ENCODE results near the gene ATP12A.

ATP12A gene

GRCh38 chr13:24700539-24700938 lies 20.3 kb downstream of the ATP12A start:
- no peak overlapping the region for H3K27ac ChIP-seq
- no peaks in the 10 kb centered on the region for H3K36me3 ChIP-seq (ENCODE audit: insufficient read depth, low read length)
- H3K4me3 ChIP-seq = no peak overlapping the region
- no peaks in the 10 kb centered on the region for H3K9me3 ChIP-seq (ENCODE audit: low read depth, low read length)
- H3K9ac ChIP-seq (ENCODE audit: insufficient read length) = no peak overlapping the region
- no peak for DNase-seq (ENCODE audit: low read depth, low spot score)
- no peak for TF ChIP-seq EZH2 (IDR thresholded peaks at IDR 0.05)
- no peak for TF ChIP-seq FOXP2 (optimal IDR thresholded peaks at IDR 0.05; ENCODE audit: control extremely low read depth, extremely low read length, insufficient read depth)
- TF ChIP-seq POLR2AphosphoS5 (IDR thresholded peaks at IDR 0.05; ENCODE audit: borderline replicate concordance, low read depth, low read length) = no peak

GRCh38 chr13:24706886-24707585 lies 26.8 kb downstream of the ATP12A start:
- DNase-seq (ENCODE audit: low read depth, low spot score) = no peak
- TF ChIP-seq POLR2AphosphoS5 (IDR thresholded peaks at IDR 0.05; ENCODE audit: borderline replicate concordance, low read depth, low read length) = no peak
- TF ChIP-seq EZH2 (IDR thresholded peaks at IDR 0.05) = no peak
- TF ChIP-seq FOXP2 (optimal IDR thresholded peaks at IDR 0.05; ENCODE audit: control extremely low read depth, extremely low read length, insufficient read depth) = no peak
- no peaks in the 10 kb centered on the region for H3K36me3 ChIP-seq (ENCODE audit: insufficient read depth, low read length)
- no peak overlapping the region for H3K27ac ChIP-seq
- H3K9me3 ChIP-seq (ENCODE audit: low read depth, low read length) = no peaks in the 10 kb centered on the region
- H3K4me3 ChIP-seq = no peak overlapping the region
- no peak overlapping the region for H3K9ac ChIP-seq (ENCODE audit: insufficient read length)

GRCh38 chr13:24709186-24709913 lies 29.1 kb downstream of the ATP12A start:
- no peak overlapping the region for H3K4me3 ChIP-seq
- TF ChIP-seq EZH2 (IDR thresholded peaks at IDR 0.05) = no peak
- no peak for TF ChIP-seq FOXP2 (optimal IDR thresholded peaks at IDR 0.05; ENCODE audit: control extremely low read depth, extremely low read length, insufficient read depth)
- TF ChIP-seq POLR2AphosphoS5 (IDR thresholded peaks at IDR 0.05; ENCODE audit: borderline replicate concordance, low read depth, low read length) = no peak
- no peaks in the 10 kb centered on the region for H3K36me3 ChIP-seq (ENCODE audit: insufficient read depth, low read length)
- H3K9me3 ChIP-seq (ENCODE audit: low read depth, low read length) = no peaks in the 10 kb centered on the region
- H3K9ac ChIP-seq (ENCODE audit: insufficient read length) = no peak overlapping the region
- DNase-seq (ENCODE audit: low read depth, low spot score) = no peak
- H3K27ac ChIP-seq = no peak overlapping the region

- TF ChIP-seq EZH2 (IDR thresholded peaks at IDR 0.05) (no peak), POLR2AphosphoS5 (IDR thresholded peaks at IDR 0.05; ENCODE audit: borderline replicate concordance, low read depth, low read length) (no peak), FOXP2 (optimal IDR thresholded peaks at IDR 0.05; ENCODE audit: control extremely low read depth, extremely low read length, insufficient read depth) (no peak)
- no peaks in the 10 kb centered on the region for H3K36me3 ChIP-seq (ENCODE audit: insufficient read depth, low read length)
- no peak overlapping the region for H3K27ac ChIP-seq
- H3K4me3 ChIP-seq = no peak overlapping the region
- no peaks in the 10 kb centered on the region for H3K9me3 ChIP-seq (ENCODE audit: low read depth, low read length)
- no peak for DNase-seq (ENCODE audit: low read depth, low spot score)
- H3K9ac ChIP-seq (ENCODE audit: insufficient read length) = no peak overlapping the region
Observed at GRCh38 chr13:24713022-24713421, 32.8 kb downstream of the ATP12A start.

- Histone ChIP-seq H3K9ac (ENCODE audit: insufficient read length) (no peak overlapping the region), H3K9me3 (ENCODE audit: low read depth, low read length) (no peaks in the 10 kb centered on the region), H3K27ac (no peak overlapping the region), H3K4me3 (no peak overlapping the region), H3K36me3 (ENCODE audit: insufficient read depth, low read length) (no peaks in the 10 kb centered on the region)
- TF ChIP-seq POLR2AphosphoS5 (IDR thresholded peaks at IDR 0.05; ENCODE audit: borderline replicate concordance, low read depth, low read length) (no peak), EZH2 (IDR thresholded peaks at IDR 0.05) (no peak), FOXP2 (optimal IDR thresholded peaks at IDR 0.05; ENCODE audit: control extremely low read depth, extremely low read length, insufficient read depth) (no peak)
- no peak for DNase-seq (ENCODE audit: low read depth, low spot score)
Observed at GRCh38 chr13:24716011-24716410, 35.8 kb downstream of the ATP12A start.

- no peak overlapping the region for H3K27ac ChIP-seq
- DNase-seq (ENCODE audit: low read depth, low spot score) = no peak
- no peaks in the 10 kb centered on the region for H3K9me3 ChIP-seq (ENCODE audit: low read depth, low read length)
- TF ChIP-seq POLR2AphosphoS5 (IDR thresholded peaks at IDR 0.05; ENCODE audit: borderline replicate concordance, low read depth, low read length) = no peak
- TF ChIP-seq EZH2 (IDR thresholded peaks at IDR 0.05) = no peak
- no peak for TF ChIP-seq FOXP2 (optimal IDR thresholded peaks at IDR 0.05; ENCODE audit: control extremely low read depth, extremely low read length, insufficient read depth)
- no peaks in the 10 kb centered on the region for H3K36me3 ChIP-seq (ENCODE audit: insufficient read depth, low read length)
- no peak overlapping the region for H3K9ac ChIP-seq (ENCODE audit: insufficient read length)
- H3K4me3 ChIP-seq = no peak overlapping the region
Observed at GRCh38 chr13:24716446-24716845, 36.2 kb downstream of the ATP12A start.

- Histone ChIP-seq H3K9ac (ENCODE audit: insufficient read length) (no peak overlapping the region), H3K36me3 (ENCODE audit: insufficient read depth, low read length) (no peaks in the 10 kb centered on the region), H3K27ac (no peak overlapping the region), H3K4me3 (no peak overlapping the region), H3K9me3 (ENCODE audit: low read depth, low read length) (no peaks in the 10 kb centered on the region)
- TF ChIP-seq FOXP2 (optimal IDR thresholded peaks at IDR 0.05; ENCODE audit: control extremely low read depth, extremely low read length, insufficient read depth) (no peak), POLR2AphosphoS5 (IDR thresholded peaks at IDR 0.05; ENCODE audit: borderline replicate concordance, low read depth, low read length) (no peak), EZH2 (IDR thresholded peaks at IDR 0.05) (no peak)
- no peak for DNase-seq (ENCODE audit: low read depth, low spot score)
Observed at GRCh38 chr13:24717217-24717616, 37.0 kb downstream of the ATP12A start.

GRCh38 chr13:24718192-24718965 lies 38.2 kb downstream of the ATP12A start:
- no peak for DNase-seq (ENCODE audit: low read depth, low spot score)
- no peak for TF ChIP-seq POLR2AphosphoS5 (IDR thresholded peaks at IDR 0.05; ENCODE audit: borderline replicate concordance, low read depth, low read length)
- TF ChIP-seq FOXP2 (optimal IDR thresholded peaks at IDR 0.05; ENCODE audit: control extremely low read depth, extremely low read length, insufficient read depth) = no peak
- no peak for TF ChIP-seq EZH2 (IDR thresholded peaks at IDR 0.05)
- no peak overlapping the region for H3K9ac ChIP-seq (ENCODE audit: insufficient read length)
- no peaks in the 10 kb centered on the region for H3K36me3 ChIP-seq (ENCODE audit: insufficient read depth, low read length)
- H3K27ac ChIP-seq = no peak overlapping the region
- H3K9me3 ChIP-seq (ENCODE audit: low read depth, low read length) = no peaks in the 10 kb centered on the region
- H3K4me3 ChIP-seq = no peak overlapping the region
